Prostate gland (tissue), 2 donors: ENCODE measurements around the gene FRYL.

ENCODE experiments used
- POLR2A ChIP-seq: fragments of 450-650 bp; IDR thresholded peaks from one replicate; pipeline ENCODE4 v1.6.1; 2016; ENCODE audit warnings: antibody characterized with exemption, mild to moderate bottlenecking
- POLR2AphosphoS5 ChIP-seq: sonication (generic); formaldehyde crosslinking; IDR thresholded peaks from one replicate; pipeline ENCODE4 v1.6.1; 2017; ENCODE audit warnings: antibody characterized with exemption
- TF ChIP-seq, protein P1 (sequence below), 4 experiments: fragments of 200-600 bp in 2 of 4; fragments of 450-650 bp in 2 of 4; sonication (generic) in 2 of 4; IDR thresholded peaks; 1 replicate in 3 of 4; 2 replicates in 1 of 4; pipeline ENCODE4 v1.5.1; 2016 to 2019; ENCODE audit warnings: antibody characterized with exemption in 4 of 4, mild to moderate bottlenecking in 2 of 4, moderate library complexity in 2 of 4

DNA sequence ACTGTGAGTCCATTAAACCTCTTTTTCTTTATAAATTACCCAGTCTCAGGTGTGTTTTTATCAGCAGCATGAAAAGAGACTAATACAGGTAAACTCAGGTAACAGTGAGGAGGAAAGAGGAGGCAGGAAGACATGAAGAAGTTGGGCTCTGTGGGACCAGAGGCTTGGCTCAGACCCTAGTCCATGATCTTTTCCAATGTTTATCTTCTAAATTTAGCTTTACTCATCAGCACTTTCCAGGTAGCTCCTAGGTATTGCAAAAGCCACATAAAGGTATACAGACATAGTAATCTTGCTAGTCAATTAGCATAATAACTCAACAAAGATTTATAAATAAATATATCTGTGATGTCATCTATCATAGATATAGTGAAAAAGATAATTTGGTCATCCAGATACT, 11.2 kb upstream of the FRYL start:
- TF ChIP-seq, protein P1, sequence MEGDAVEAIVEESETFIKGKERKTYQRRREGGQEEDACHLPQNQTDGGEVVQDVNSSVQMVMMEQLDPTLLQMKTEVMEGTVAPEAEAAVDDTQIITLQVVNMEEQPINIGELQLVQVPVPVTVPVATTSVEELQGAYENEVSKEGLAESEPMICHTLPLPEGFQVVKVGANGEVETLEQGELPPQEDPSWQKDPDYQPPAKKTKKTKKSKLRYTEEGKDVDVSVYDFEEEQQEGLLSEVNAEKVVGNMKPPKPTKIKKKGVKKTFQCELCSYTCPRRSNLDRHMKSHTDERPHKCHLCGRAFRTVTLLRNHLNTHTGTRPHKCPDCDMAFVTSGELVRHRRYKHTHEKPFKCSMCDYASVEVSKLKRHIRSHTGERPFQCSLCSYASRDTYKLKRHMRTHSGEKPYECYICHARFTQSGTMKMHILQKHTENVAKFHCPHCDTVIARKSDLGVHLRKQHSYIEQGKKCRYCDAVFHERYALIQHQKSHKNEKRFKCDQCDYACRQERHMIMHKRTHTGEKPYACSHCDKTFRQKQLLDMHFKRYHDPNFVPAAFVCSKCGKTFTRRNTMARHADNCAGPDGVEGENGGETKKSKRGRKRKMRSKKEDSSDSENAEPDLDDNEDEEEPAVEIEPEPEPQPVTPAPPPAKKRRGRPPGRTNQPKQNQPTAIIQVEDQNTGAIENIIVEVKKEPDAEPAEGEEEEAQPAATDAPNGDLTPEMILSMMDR (IDR thresholded peaks at IDR 0.05): no peak
- TF ChIP-seq POLR2AphosphoS5 (no peak), POLR2A (no peak)
